GM21423 (cell line): ENCODE results near the gene TSPAN18.

Source experiments
- ATAC-seq: cut with Tn5 transposase; IDR thresholded peaks from one replicate; pipeline ENCODE4 v1.9.1; 2021; ENCODE audit warnings: mild to moderate bottlenecking, moderate library complexity; ENCODE audit not compliant: unreplicated experiment

TSPAN18 gene

GRCh38 chr11:44861849-44862557, 135.2 kb downstream of the TSPAN18 start:
- peak; percentile 100 for ATAC-seq

DNA sequence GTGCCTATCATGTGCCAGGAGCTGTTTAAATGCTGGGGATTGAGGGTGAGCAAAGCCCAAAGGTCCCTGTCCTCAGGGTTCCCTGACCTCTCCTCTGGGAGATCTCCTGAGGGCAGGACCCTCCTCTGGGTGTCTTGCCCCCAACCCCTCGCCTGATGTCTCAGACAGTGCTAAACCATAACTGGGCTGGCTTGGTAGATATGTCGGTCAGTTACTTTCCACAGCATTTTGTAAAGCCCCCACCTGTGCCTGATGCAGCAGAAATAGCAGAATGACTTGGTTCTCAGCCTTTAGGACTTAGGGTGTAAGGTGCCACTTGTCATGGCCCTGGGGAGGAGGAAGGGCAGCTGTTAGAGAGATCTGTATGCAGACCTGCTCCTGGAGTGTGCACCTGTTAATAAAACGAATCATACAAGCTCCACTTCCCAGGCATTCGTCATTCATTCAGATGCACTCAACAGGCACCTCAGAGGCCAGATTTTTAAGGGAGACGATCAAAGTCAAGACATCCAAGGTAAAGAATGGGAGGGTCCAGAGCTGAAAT, 135.9 kb downstream of the TSPAN18 start:
- no peak for ATAC-seq

GRCh38 chr11:44863231-44863630, 136.5 kb downstream of the TSPAN18 start:
- ATAC-seq = no peak

DNA sequence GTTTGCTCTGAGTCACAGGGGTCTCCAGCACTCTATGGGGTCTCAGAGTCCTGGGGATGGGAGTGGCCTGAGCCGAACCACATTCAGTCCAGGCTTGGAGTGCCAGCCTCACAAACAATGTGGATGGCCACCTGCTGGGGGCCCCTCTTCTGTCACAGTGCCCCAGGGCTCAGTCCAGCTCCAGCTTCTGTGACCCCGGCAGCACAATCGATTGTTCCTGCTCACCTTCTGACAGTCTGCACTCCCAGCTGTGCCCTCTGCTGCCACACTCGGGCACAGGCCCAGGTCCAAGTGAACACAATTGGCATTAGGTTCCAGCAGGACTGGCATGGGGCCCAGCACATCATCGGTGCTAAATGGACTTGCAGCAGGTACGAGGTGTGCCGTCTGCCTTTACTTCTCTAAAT, 139.1 kb downstream of the TSPAN18 start:
- no peak for ATAC-seq

- no peak for ATAC-seq
Observed at GRCh38 chr11:44866286-44866685, 139.5 kb downstream of the TSPAN18 start.

DNA sequence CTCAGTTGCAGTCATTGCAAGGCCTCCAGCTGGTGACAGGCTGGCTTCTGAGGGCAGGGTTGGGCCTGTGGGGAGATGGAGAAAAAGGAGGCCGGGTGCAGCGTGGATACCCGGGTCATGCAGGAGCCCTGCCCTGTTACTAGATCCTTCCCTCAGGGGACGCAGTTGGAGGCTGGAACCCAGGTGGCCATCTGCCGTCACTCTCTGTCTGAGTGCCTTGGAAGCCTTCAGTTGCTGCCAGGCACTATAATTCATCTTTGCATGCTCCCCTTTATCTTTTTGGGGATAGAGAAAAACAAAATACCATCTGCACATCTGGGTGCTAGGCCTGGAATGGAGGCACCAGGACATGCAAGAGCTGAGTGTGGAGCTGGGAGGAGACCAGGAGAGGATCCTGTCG, 141.3 kb downstream of the TSPAN18 start:
- ATAC-seq = no peak

DNA sequence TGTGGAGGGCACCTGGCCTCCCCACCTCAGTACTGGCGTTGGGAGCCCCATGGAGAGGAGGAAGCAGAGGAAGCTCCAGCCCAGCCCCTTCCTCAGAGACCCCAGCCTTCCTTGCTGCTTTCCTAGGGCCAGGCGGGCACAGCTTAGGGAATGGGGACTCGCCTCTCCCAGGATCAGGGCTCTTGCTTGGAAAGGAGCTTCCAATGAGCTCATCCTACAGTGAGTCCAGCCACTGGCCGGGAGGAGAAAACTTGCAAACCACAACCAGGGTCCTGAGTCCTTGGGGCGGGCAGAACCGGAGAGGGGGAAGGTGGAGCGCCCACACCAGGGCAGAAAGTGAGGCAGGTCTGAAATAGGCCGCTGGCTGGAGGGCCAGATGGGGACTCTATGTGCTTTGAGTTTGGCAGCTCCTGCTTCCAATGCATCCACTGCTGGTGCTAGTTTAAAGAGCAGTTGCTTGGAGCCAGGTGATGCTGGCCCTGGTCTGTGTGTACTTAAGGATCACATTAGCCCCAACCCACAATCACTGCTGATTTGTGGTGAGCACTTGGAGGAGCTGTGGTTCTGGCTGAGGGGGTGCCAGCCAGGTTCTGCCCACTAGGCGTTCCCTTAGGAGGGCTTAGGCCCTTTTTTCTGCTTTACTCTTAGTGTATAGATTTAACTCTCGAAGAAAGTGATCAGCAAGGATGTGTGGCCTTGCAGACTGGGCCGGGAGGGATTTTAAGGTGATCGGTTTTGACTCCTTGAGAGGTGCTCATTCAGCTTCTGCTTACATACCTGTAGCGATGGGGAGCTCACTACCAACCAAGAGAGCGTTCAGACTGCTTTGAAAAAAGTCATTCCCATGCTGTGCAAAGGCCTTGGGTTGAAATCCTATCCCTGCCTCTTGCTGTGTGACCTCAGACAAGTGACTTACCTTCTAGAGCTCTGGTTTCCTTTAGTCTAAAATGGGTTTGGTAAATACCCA, 142.0 kb downstream of the TSPAN18 start:
- no peak for ATAC-seq

DNA sequence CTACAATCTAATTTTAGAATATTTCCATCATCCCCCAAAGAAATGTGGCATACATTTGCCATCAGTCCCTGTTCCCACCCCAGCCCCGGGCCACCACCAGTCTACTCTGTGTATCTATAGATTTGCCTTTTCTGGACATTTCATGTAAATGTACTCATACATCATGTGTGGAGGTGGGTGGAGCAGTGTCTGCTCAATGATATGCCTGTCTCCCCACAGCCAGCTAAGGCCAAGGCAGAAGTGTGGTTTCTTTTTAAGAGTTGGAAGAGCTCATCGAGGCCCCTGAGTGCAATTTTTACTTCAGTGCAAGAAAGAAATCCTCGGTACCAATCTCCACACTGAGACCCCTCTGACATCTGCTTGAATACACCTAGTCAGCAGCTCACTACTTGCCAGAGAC, 143.4 kb downstream of the TSPAN18 start:
- no peak for ATAC-seq

GRCh38 chr11:44870615-44871176, 143.9 kb downstream of the TSPAN18 start:
- ATAC-seq = no peak

DNA sequence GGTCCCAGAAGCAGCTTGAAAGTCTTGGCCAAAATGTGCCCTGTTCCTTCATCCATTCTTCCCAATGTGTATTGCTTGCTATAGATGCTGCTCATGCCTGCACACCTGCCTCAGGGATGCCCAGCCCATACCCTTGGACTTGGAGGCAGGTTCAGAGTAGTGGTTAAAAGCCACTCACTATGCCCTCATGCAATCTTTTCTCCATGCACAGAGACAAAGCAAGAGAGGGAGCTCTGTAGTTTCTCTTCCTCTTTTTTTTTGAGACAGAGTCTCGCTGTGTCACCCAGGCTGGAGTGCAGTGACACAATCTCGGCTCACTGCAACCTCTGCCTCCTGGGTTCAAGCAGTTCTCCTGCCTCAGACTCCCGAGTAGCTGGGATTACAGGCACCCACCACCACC, 144.9 kb downstream of the TSPAN18 start:
- peak; percentile 93 for ATAC-seq

- ATAC-seq = no peak
Observed at GRCh38 chr11:44872556-44872955, 145.8 kb downstream of the TSPAN18 start.

DNA sequence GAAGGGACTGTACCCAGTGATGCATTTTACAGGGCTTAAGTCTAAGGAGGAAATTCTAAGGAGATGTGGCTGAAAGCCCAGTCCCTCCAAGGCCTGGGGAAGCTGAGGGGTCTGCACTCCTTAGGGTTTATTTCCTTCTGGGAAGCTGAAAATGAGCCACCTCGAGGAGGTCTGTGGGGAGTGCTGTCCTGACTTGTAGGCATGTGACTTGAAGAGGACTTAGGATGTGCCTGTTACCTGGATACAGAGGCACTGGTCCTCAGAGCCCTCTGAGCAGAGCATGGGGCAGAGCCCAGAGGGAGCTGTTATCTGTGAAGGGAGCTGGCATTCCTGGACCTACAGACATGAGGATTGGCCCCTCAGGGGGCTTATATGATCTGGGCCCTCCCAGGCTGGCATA, 146.8 kb downstream of the TSPAN18 start:
- ATAC-seq = no peak

DNA sequence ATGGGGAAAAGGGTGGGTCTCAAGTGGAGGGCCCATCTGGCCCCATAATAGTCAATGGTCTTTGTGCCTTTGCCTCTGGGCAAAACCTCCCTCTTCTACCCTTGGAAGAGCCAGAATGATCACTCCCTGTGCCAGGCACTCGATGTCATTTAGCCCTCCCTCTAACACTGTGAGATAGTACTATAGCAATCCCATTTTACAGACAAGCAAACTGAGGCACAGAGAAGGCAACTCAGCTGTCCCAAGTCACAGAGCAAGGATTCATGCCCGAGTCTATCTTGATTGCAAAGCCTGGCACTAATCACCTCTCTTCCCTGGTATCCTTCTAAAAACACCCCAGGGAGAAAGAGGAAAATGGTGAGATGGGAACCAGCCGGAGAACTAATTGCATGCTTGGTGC, 147.5 kb downstream of the TSPAN18 start:
- ATAC-seq = no peak

GRCh38 chr11:44875037-44875436, 148.3 kb downstream of the TSPAN18 start:
- no peak for ATAC-seq

- ATAC-seq = no peak
Observed at GRCh38 chr11:44876194-44876723, 149.5 kb downstream of the TSPAN18 start.

GRCh38 chr11:44876906-44877305, 150.1 kb downstream of the TSPAN18 start:
- ATAC-seq = no peak

DNA sequence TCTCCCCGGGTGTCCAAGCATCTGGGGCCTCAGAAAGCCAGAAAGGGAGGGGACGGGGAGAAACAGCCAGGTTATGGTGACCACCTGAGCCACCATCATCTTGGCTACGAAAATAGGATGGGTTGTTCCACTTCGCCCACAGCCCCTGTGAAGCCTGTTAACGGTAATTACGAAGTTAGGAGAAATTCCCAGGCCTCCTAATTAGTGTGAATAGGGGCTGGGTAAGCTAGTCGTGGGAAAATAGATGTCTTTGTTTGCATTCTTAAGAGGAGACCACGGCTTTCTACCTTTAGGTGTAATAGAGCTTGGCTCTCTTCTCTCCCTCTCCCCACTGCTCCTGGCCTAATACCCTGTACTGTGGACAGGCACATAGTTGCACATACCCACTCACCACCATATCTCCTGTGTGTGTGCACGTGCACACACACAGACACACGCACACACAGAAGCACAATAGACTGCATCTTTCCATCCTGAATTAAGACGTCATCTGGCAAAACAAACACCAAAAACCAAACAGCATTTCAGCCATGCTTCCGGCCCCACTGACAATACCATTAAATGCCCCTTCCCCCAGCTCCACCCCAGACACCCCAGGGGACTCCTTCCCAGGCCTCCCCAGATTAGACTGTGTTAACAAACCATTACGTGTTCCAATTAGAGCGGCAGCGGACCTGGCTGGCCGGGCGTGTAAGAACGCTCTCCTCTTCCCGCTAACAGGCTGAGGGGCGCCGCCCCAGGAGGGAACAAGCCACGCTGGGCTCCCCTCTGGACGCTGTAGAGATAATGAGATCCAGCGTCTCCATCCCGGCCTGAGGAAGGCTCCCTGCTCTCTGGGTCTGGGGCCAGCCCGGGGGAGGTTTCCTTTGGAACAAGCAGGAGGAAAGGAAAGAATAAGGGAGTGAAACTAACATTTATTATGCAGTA, 151.1 kb downstream of the TSPAN18 start:
- ATAC-seq = no peak

DNA sequence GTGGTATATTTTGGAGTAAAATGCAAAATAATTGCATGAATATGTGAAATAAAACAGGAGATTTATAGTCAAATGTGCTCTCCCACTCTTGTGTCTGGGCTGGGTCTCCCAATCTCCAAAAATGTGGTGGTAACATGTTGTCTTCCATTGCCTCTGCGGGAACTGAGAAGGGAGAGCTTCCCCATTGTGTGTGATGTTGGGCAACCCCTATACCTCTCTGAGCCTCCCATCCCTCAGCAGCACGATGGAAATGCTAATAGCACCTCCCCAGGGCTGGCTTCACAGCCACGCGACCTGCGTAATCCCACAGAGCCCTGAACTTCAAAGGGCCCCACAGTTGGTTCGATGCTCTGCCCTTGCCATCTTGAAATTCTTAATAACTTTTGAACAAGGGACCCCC, 151.9 kb downstream of the TSPAN18 start:
- ATAC-seq = no peak

DNA sequence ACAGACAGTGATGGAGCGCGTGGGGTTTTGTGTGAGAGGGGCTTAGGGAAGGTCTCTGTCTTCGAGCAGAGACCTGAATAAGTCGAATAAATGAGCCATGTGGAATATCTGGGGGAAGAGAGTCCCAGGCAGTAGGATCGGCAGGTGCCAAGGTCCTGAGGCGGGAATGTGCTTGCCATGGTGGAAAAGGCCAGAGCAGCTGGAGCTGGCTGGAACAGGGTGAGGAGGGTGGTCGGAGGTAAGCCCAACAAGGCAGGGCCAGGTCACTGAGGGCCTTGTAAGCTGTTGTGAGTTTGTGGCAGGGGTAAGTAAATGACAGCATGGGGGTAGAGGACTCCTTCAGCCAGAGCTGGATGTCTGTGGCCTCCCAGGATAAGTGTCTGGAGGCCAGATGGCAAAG, 152.7 kb downstream of the TSPAN18 start:
- ATAC-seq = no peak

DNA sequence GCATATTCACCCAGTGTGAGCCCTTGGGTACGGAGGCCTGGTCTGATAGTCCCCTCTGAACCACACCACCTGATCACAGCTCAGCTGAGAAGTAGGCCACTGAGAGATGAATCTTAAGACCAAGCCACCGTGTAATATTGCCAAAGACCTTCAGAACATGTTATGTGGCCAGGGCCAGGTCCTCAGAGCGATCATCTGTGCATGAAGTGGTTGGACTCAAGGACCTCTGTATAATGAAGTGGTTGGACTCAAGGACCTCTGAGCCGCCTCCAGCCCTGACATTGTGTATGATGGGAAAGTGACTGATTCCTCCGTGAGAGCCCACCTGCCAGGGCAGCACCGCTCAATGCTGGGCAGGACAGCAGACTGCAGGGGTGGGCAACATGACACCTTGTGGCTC, 153.7 kb downstream of the TSPAN18 start:
- ATAC-seq = no peak
